ENCODE measurements around the gene METTL16. TPM values are rescaled to one million over a fixed set of nuclear protein-coding genes. Genes with fewer than 3 reads are reported as not detected.

Gene METTL16
- total RNA-seq, 1 donor from 2014 or later, result 32.0 TPM

GRCh38 chr17:2387086-2388019, 124.3 kb downstream of the METTL16 start:
- Histone ChIP-seq H3K36me3 (peaks cover 40% of the 10 kb centered on the region), H3K27me3 (ENCODE audit: low read depth) (no peaks in the 10 kb centered on the region), H3K9me3 (no peaks in the 10 kb centered on the region), H3K27ac (no peak overlapping the region), H3K4me1 (peaks cover 35% of the 10 kb centered on the region), H3K4me3 (no peak overlapping the region)
- no peak for DNase-seq
- no peak for ATAC-seq
- intact Hi-C loops (cut with DNase I), result no loop called here
- TF ChIP-seq CTCF (IDR thresholded peaks at IDR 0.05), result no peak

- DNase-seq, result no peak
- peaks cover 40% of the 10 kb centered on the region for H3K36me3 ChIP-seq
- ATAC-seq, result no peak
- no peak overlapping the region for H3K27ac ChIP-seq
- intact Hi-C loops (cut with DNase I), result no loop called here
- H3K9me3 ChIP-seq, result no peaks in the 10 kb centered on the region
- H3K4me3 ChIP-seq, result no peak overlapping the region
- no peak for TF ChIP-seq CTCF (IDR thresholded peaks at IDR 0.05)
- no peaks in the 10 kb centered on the region for H3K27me3 ChIP-seq (ENCODE audit: low read depth)
- H3K4me1 ChIP-seq, result peaks cover 29% of the 10 kb centered on the region
Measured at GRCh38 chr17:2386400-2387085, 125.1 kb downstream of the METTL16 start.

DNA sequence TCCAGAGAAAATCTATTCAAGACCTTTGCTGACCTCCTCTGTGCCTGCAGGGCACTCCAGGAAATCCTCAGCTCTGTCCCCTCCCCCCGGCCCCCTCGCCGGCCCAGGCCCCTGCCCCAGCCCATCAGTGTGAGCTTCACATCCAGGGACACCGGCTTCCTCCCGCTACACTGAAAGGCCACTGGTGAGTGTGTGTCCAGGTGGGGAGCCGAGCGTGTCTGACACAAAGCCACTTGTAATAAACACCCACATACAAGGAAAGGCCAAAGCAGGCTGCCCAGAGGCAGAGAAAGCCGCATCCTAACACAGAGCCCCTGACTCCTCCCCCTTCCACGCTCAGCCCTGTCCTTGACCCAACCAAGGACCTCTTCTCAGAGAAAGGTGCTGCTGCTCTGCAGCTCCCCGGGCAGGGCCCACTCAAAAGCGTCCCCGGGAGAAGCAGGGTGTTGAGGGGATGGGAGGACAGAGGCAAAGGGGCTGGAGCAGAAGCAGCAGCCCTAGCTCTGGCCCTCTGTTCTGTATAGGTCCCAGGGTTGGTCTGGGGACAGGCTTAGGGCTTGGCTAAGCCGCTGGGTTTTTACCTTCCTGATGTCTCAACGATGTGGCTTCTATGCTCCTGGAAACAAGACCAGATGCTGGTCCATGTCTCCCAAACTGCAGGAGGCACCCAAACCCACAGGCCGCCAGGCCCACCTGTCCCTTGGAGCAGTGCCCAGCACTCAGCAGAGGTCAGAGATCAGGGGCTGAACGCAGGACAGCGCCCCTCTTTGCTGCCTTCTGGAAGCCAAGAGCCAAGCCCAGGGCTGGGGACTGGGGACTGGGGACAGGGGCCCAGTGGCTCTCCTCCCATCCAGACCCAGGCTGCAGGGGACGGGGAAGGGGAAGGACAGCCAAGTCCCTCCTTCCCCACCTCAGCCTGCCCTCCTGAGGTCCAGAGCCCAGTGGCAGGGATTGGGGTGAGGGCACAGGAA, 126.2 kb downstream of the METTL16 start:
- Histone ChIP-seq H3K27ac (peak overlapping the region; percentile 20), H3K4me1 (peaks cover 26% of the 10 kb centered on the region), H3K36me3 (peaks cover 45% of the 10 kb centered on the region), H3K4me3 (no peak overlapping the region), H3K27me3 (ENCODE audit: low read depth) (no peaks in the 10 kb centered on the region), H3K9me3 (no peaks in the 10 kb centered on the region)
- ATAC-seq (no peak), DNase-seq (no peak)
- intact Hi-C loops (cut with DNase I), result no loop called here
- TF ChIP-seq CTCF (IDR thresholded peaks at IDR 0.05), result no peak

DNA sequence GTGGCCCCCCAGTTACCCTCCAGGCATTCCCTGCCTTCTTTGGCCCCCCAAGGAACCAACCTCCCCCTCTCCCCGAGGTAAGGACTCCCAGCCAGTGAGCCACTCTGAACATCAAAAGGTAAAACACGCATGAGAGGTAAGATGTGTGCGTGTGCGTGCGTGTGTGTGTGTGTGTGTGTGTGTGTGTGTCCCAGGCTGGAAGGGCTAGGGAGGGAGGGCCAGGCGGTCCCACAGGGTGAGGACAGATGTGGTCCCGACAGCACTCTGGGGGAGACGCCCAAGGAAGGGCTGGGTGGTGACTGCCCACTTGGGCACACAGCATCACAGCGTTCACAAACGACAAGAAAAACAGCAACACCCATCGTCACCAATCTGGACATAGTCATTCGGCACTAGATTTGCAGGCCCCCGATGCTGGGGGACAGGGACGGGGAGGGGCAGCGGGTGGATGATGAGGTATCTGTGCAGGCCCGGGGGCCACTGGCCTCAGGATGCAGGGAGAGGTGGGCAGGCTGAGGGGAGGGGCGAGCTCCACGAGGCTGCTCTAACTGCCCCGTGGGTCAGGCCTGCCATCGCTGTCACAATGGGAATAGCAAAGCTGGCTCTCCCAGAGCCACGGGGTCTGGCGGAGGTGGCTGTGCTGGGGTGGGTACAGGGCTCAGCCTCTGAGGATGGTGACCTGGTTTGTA, 127.1 kb downstream of the METTL16 start:
- TF ChIP-seq CTCF (IDR thresholded peaks at IDR 0.05), result no peak
- Histone ChIP-seq H3K4me3 (no peak overlapping the region), H3K27me3 (ENCODE audit: low read depth) (no peaks in the 10 kb centered on the region), H3K36me3 (peaks cover 53% of the 10 kb centered on the region), H3K9me3 (no peaks in the 10 kb centered on the region), H3K27ac (no peak overlapping the region), H3K4me1 (peaks cover 18% of the 10 kb centered on the region)
- ATAC-seq (no peak), DNase-seq (no peak)
- intact Hi-C loops (cut with DNase I), result loop anchor here (5.0 kb wide), 1 partner anchor 33 kb away; no protein-coding TSS in a partner anchor
